Upper lobe of right lung (tissue), 1 donor: ENCODE data around the gene RASGRP2. TPM values are rescaled to one million over a fixed set of nuclear protein-coding genes. Genes with fewer than 3 reads are reported as not detected.

Experiments used
- ATAC-seq: fragments of 200-7000 bp; cut with Tn5 transposase; one replicate; pipeline ENCODE4 v1.9.1; 2020; ENCODE audit warnings: mild to moderate bottlenecking, moderate library complexity
- DNase-seq: peaks from one replicate; pipeline ENCODE4 v3.0.0-alpha.2; 2020
- H3K27ac ChIP-seq: fragments of 200-600 bp; one replicate; pipeline ENCODE4 v1.8.0; 2022
- H3K27me3 ChIP-seq: fragments of 200-600 bp; one replicate; pipeline ENCODE4 v1.8.0; 2022; ENCODE audit warnings: mild to moderate bottlenecking
- H3K36me3 ChIP-seq: fragments of 200-600 bp; one replicate; pipeline ENCODE4 v1.8.0; 2022
- H3K4me1 ChIP-seq: fragments of 200-600 bp; one replicate; pipeline ENCODE4 v1.8.0; 2022
- H3K4me3 ChIP-seq: fragments of 200-600 bp; one replicate; pipeline ENCODE4 v1.8.0; 2022; ENCODE audit warnings: mild to moderate bottlenecking
- H3K9me3 ChIP-seq: fragments of 200-600 bp; one replicate; pipeline ENCODE4 v1.8.0; 2022
- intact Hi-C: fragments of 100-400 bp; cut with DNase I; formaldehyde crosslinking; loops from one replicate; pipeline ENCODE4 v1.11.0; 2022
- total RNA-seq: library from RNA; stranded (reverse); fragmentation: NEBNext Ultra II Directional; extraction: Animal tissue kit (Norgen Biotek cat#: 25700); gene quantifications from one replicate; pipeline ENCODE4 v1.2.1, GENCODE V29; 2021
- TF ChIP-seq, protein P1 (sequence below): fragments of 200-600 bp; IDR thresholded peaks from one replicate; pipeline ENCODE4 v1.8.0; 2022; ENCODE audit warnings: antibody characterized with exemption
- donor health status: DM: no; HTN: yes; CAD: no; lungs with severe emphysema.

Gene RASGRP2
- total RNA-seq, 1 donor from 2014 or later = 27.6 TPM

DNA sequence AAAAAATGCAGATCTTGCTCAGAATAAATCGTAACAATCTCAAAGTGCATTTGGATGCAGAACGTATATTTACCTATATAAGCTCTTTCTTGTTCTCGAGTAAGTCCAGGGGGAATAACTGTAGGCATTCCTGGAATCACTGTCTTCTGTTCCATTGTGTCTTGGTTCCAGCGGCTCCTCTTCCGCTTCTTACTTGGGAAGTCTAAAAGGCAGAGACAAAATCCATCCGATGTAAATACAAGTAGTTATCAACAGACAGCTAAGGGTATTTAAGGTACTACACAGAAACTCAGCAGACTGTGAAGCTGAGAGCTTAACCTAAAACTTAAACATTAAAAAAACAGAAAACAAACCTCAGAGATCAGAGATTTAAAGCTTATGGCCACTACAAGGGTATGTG lies 32.5 kb upstream of the RASGRP2 start:
- no peak overlapping the region for H3K27ac ChIP-seq
- H3K36me3 ChIP-seq = peaks cover 55% of the 10 kb centered on the region
- intact Hi-C loops = no loop called here
- TF ChIP-seq, protein P1, sequence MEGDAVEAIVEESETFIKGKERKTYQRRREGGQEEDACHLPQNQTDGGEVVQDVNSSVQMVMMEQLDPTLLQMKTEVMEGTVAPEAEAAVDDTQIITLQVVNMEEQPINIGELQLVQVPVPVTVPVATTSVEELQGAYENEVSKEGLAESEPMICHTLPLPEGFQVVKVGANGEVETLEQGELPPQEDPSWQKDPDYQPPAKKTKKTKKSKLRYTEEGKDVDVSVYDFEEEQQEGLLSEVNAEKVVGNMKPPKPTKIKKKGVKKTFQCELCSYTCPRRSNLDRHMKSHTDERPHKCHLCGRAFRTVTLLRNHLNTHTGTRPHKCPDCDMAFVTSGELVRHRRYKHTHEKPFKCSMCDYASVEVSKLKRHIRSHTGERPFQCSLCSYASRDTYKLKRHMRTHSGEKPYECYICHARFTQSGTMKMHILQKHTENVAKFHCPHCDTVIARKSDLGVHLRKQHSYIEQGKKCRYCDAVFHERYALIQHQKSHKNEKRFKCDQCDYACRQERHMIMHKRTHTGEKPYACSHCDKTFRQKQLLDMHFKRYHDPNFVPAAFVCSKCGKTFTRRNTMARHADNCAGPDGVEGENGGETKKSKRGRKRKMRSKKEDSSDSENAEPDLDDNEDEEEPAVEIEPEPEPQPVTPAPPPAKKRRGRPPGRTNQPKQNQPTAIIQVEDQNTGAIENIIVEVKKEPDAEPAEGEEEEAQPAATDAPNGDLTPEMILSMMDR = no peak
- H3K27me3 ChIP-seq = no peaks in the 10 kb centered on the region
- ATAC-seq (no peak), DNase-seq (no peak)
- no peaks in the 10 kb centered on the region for H3K9me3 ChIP-seq
- H3K4me3 ChIP-seq = peak overlapping the region; percentile 76
- H3K4me1 ChIP-seq = peaks cover 50% of the 10 kb centered on the region

DNA sequence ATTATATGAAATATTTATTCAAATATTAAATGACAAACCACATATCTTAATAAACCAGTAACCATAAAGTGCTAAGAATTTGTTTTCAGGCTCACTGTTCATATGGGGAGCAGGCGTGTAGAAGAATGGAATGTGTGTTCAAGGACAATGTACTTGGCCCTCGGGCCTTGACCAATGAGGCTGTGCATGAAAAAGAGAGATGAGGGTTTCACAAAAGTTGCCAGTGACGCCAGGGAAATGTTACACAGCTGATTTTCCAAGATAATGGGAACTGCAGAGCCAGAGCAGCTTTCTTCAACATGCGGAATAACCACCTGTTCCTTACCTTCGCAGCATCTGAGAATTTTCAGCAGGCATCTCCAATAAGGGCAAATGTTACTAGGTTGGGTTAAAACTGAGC lies 30.2 kb upstream of the RASGRP2 start:
- Histone ChIP-seq H3K27me3 (no peaks in the 10 kb centered on the region), H3K27ac (no peak overlapping the region), H3K36me3 (peaks cover 78% of the 10 kb centered on the region), H3K4me1 (peaks cover 45% of the 10 kb centered on the region), H3K9me3 (no peaks in the 10 kb centered on the region), H3K4me3 (no peak overlapping the region)
- ATAC-seq (no peak), DNase-seq (no peak)
- intact Hi-C loops = no loop called here
- TF ChIP-seq, protein P1 = no peak

- no peaks in the 10 kb centered on the region for H3K27me3 ChIP-seq
- TF ChIP-seq, protein P1 = no peak
- intact Hi-C loops = no loop called here
- peak overlapping the region; percentile 24 for H3K27ac ChIP-seq
- DNase-seq (no peak), ATAC-seq (no peak)
- H3K4me1 ChIP-seq = peaks cover 45% of the 10 kb centered on the region
- H3K9me3 ChIP-seq = no peaks in the 10 kb centered on the region
- H3K4me3 ChIP-seq = no peak overlapping the region
- peaks cover 95% of the 10 kb centered on the region for H3K36me3 ChIP-seq
Measured at GRCh38 chr11:64772303-64773018, 28.5 kb upstream of the RASGRP2 start.

DNA sequence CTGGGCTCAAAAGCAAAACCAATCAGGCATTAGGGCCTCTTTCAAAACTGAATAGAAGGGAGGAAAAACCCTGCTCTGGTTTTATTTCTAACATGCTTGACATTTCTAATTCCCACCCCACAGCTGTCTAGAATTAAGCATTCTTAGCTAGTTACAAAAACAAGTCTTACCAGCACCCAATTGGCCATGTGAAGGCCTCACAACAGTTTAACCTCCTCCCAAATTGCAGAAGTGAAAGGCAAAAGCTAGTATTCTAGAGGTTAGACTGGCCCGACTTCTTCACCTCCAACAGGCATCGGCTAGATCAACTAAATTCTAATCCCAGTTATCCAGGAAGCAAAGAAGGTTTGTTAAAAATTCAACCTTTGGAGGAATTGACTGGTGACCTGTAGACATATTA lies 27.9 kb upstream of the RASGRP2 start:
- Histone ChIP-seq H3K27ac (peak overlapping the region; percentile 24), H3K9me3 (no peaks in the 10 kb centered on the region), H3K36me3 (peaks cover 100% of the 10 kb centered on the region), H3K27me3 (no peaks in the 10 kb centered on the region), H3K4me3 (no peak overlapping the region), H3K4me1 (peaks cover 42% of the 10 kb centered on the region)
- TF ChIP-seq, protein P1 = no peak
- ATAC-seq (peak; percentile 24), DNase-seq (no peak)
- intact Hi-C loops = no loop called here

DNA sequence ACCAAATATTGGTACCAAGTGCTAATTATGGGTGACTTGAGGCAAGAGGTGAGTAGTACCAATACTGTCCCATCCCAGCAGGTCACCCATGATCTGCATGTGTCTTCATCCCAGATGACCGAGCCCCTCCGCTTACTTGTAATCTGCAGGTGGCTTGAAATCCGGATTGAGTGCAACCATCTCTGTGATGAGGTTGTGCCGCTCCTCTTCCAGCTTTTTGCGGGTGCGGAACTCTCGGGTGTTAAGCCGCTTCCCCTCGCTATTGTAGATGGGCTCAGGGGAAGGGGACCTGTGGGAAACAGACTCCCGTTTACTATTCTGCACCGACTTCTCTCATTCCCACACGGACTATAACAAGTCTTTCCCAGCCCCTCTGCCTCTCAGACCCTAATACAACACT lies 26.2 kb upstream of the RASGRP2 start:
- Histone ChIP-seq H3K4me3 (no peak overlapping the region), H3K36me3 (peaks cover 100% of the 10 kb centered on the region), H3K9me3 (no peaks in the 10 kb centered on the region), H3K27me3 (no peaks in the 10 kb centered on the region), H3K4me1 (peaks cover 25% of the 10 kb centered on the region), H3K27ac (no peak overlapping the region)
- TF ChIP-seq, protein P1 = no peak
- intact Hi-C loops = no loop called here
- DNase-seq (no peak), ATAC-seq (no peak)
